Heart left ventricle (tissue), 16 donors: ENCODE results near the gene CLINT1. TPM values are rescaled to one million over a fixed set of nuclear protein-coding genes. Genes with fewer than 3 reads are reported as not detected.
A peak's percentile ranks its signal among the peaks of the same experiment; 100 is the strongest.

Source experiments
- ATAC-seq, 4 donors: fragments of 200-7000 bp; cut with Tn5 transposase; one replicate each; pipeline ENCODE4 v1.9.1; 2020 to 2022; ENCODE audit warnings: moderate library complexity in 4 of 4, mild to moderate bottlenecking in 3 of 4, moderate number of reproducible peaks in 1 of 4
- DNase-seq, 5 donors: peaks; one replicate each; pipeline ENCODE4 v3.0.0-alpha.2; 2020
- H3K27ac ChIP-seq, 12 donors: fragments of 200-600 bp; sonication (generic) in 4 of 12; one replicate each; pipeline versions ENCODE4 v1.5.0 to v1.8.0; 2016 to 2022; ENCODE audit warnings: mild to moderate bottlenecking in 2 of 12
- H3K27me3 ChIP-seq, 9 donors: fragments of 200-600 bp; sonication (generic) in 2 of 9; one replicate each; pipeline versions ENCODE4 v1.5.1 to v1.8.0; 2016 to 2022; ENCODE audit warnings: mild to moderate bottlenecking in 3 of 9
- H3K36me3 ChIP-seq, 9 donors: fragments of 200-600 bp; sonication (generic) in 2 of 9; one replicate each; pipeline versions ENCODE4 v1.5.0 to v1.8.0; 2018 to 2022; ENCODE audit warnings: mild to moderate bottlenecking in 2 of 9
- H3K4me1 ChIP-seq, 12 donors: fragments of 200-600 bp; sonication (generic) in 4 of 12; one replicate each; pipeline versions ENCODE4 v1.5.0 to v1.8.0; 2016 to 2022; ENCODE audit warnings: mild to moderate bottlenecking in 3 of 12
- H3K4me3 ChIP-seq, 12 donors: fragments of 200-600 bp; sonication (generic) in 4 of 12; one replicate each; pipeline versions ENCODE4 v1.5.0 to v1.8.0; 2017 to 2022; ENCODE audit warnings: mild to moderate bottlenecking in 9 of 12, moderate library complexity in 4 of 12
- H3K9me3 ChIP-seq, 12 donors: fragments of 200-600 bp; sonication (generic) in 4 of 12; one replicate each; pipeline versions ENCODE4 v1.5.0 to v1.8.0; 2016 to 2022; ENCODE audit warnings: mild to moderate bottlenecking in 1 of 12
- CTCF ChIP-seq, 12 donors: fragments of 200-600 bp; sonication (generic) in 4 of 12; IDR thresholded peaks; one replicate each; pipeline versions ENCODE4 v1.5.0 to v1.8.0; 2018 to 2022; ENCODE audit warnings: antibody characterized with exemption in 12 of 12, mild to moderate bottlenecking in 5 of 12
- POLR2A ChIP-seq, 2 donors: fragments of 450-650 bp; IDR thresholded peaks; one replicate each; pipeline ENCODE4 v1.6.1; 2017; ENCODE audit warnings: antibody characterized with exemption in 2 of 2, mild to moderate bottlenecking in 2 of 2, moderate library complexity in 2 of 2
- WGBS, 4 donors: extraction: QIAGEN DNeasy Blood & Tissue Kit in 2 of 4; methylation state at CpG; one replicate each; pipeline versions ENCODE4 v1.1.5 to v1.1.7; 2013 to 2018; 5-methylcytosine and 5-hydroxymethylcytosine counted together
- intact Hi-C, 10 donors: fragments of 100-400 bp; cut with DNase I; formaldehyde crosslinking; loops; one replicate each; pipeline versions ENCODE4 v1.11.1 to v1.14.2; 2022
- polyA plus RNA-seq, 2 donors: library from polyadenylated mRNA; stranded (reverse); fragments of 200-250 nt; gene quantifications; one replicate each; pipeline ENCODE4 v1.2.3, GENCODE V29; 2013
- total RNA-seq, 9 donors: library from RNA; depleted of rRNA in 2 of 9; stranded (reverse); fragments of >200 nt in 2 of 9; fragmentation: NEBNext Ultra II Directional in 3 of 9; extraction: Animal tissue kit (Norgen Biotek cat#: 25700) in 3 of 9; gene quantifications; one replicate each; pipeline versions ENCODE4 v1.1.0 to v1.2.4, GENCODE V29; 2016 to 2023
- donor health status: ischemic (EF 13 %, LVEDD 7.1; RV severe dilation, severe dysfunction).
- donor health status: healthy with polysubstance abuse.
- donor health status: DM: no; HTN: yes; CAD: no.
- donor health status: DM: no; HTN: no; CAD: no.
- donor health status: ischemic (EF 25% LVEDD 6.9; RV normal size, moderate dysfunction).
- donor health status: ischemic (EF 25% LVEDD 5.7; RV mildly dilated, moderate dysfunction).
- donor health status: healthy.
- donor health status: DM: yes; HTN: yes; CAD: no.
- donor health status: ischemic (EF 35%, LVEDD 5.7; RV mildly dilated, moderate dysfunction).
- donor health status: nonischemic (EF 11% LVEDD 7.7; RV severe dilation, severe dysfunction).
- donor health status: DM: yes; HTN: yes; CAD: no.
- donor health status: PGD.
- donor health status: ischemic (EF 29% LVEDD 5.4; RV normal size, mild dysfunction).
- donor health status: nonischemic (EF 23%, LVEDD 6.1; RV moderate dilation, normal function).

CLINT1 gene
- total and polyA plus RNA-seq, 11 donors, result 13.0 to 84.8 (median 48.7) TPM

GRCh38 chr5:157828944-157829639, 29.9 kb downstream of the CLINT1 start:
- Histone ChIP-seq H3K27me3 (no peaks in the 10 kb centered on the region), H3K4me1 (peaks cover 0 to 52% (median 39%) of the 10 kb centered on the region in 12 donors), H3K27ac (peak overlapping the region in 4 of 12 donors; percentile 22 to 76 (median 34)), H3K36me3 (peaks cover 0 to 3% (median 0%) of the 10 kb centered on the region in 9 donors), H3K4me3 (no peak overlapping the region), H3K9me3 (no peaks in the 10 kb centered on the region)
- no peak for ATAC-seq
- intact Hi-C loops, result loop anchor here in 5 of 10 donors (5.0 to 10.0 kb wide), 4 partner anchors 86 to 1306 kb away; no protein-coding TSS in a partner anchor
- TF ChIP-seq POLR2A (IDR thresholded peaks at IDR 0.05), result no peak
- peak in 6 of 12 donors; percentile 8 to 30 (median 22) for TF ChIP-seq CTCF (IDR thresholded peaks at IDR 0.05)
- DNase-seq, result no peak
- 87 to 94% (median 90%) methylated on average over 4 of the region's 4 CpGs for WGBS, 4 donors

- intact Hi-C loops, result loop anchor here in 5 of 10 donors (5.0 to 10.0 kb wide), 4 partner anchors 86 to 1306 kb away; no protein-coding TSS in a partner anchor
- no peaks in the 10 kb centered on the region for H3K9me3 ChIP-seq
- 40 to 50% (median 46%) methylated on average over 8 of the region's 8 CpGs for WGBS, 4 donors
- peaks cover 0 to 53% (median 40%) of the 10 kb centered on the region in 12 donors for H3K4me1 ChIP-seq
- TF ChIP-seq CTCF (IDR thresholded peaks at IDR 0.05) (no peak), POLR2A (IDR thresholded peaks at IDR 0.05) (no peak)
- H3K27ac ChIP-seq, result peak overlapping the region; percentile 11 to 76 (median 43)
- peaks cover 0 to 3% (median 0%) of the 10 kb centered on the region in 9 donors for H3K36me3 ChIP-seq
- DNase-seq (no peak), ATAC-seq (peak in 2 of 4 donors; percentile 18 to 50)
- no peak overlapping the region for H3K4me3 ChIP-seq
- H3K27me3 ChIP-seq, result no peaks in the 10 kb centered on the region
These were observed 30.6 kb downstream of the CLINT1 start for GRCh38 chr5:157828105-157828943.

GRCh38 chr5:157827423-157827822, 31.5 kb downstream of the CLINT1 start:
- intact Hi-C loops, result loop anchor here in 5 of 10 donors (5.0 to 10.0 kb wide), 4 partner anchors 87 to 1307 kb away; no protein-coding TSS in a partner anchor
- no peak overlapping the region for H3K4me3 ChIP-seq
- no peaks in the 10 kb centered on the region for H3K27me3 ChIP-seq
- DNase-seq (no peak), ATAC-seq (peak; percentile 18 to 68 (median 55))
- H3K4me1 ChIP-seq, result peaks cover 0 to 61% (median 42%) of the 10 kb centered on the region in 12 donors
- peak overlapping the region in 9 of 12 donors; percentile 22 to 76 (median 47) for H3K27ac ChIP-seq
- peaks cover 0 to 3% (median 0%) of the 10 kb centered on the region in 9 donors for H3K36me3 ChIP-seq
- WGBS, 4 donors, result 27 to 47% (median 38%) methylated on average over 3 of the region's 3 CpGs
- no peak for TF ChIP-seq CTCF (IDR thresholded peaks at IDR 0.05)
- TF ChIP-seq POLR2A (IDR thresholded peaks at IDR 0.05), result no peak
- H3K9me3 ChIP-seq, result no peaks in the 10 kb centered on the region
